Uterus (tissue), 2 donors: ENCODE measurements around the gene GSC2.
A peak's percentile ranks its signal among the peaks of the same experiment; 100 is the strongest.

ENCODE experiments used
- POLR2A ChIP-seq, 2 donors: fragments of 450-650 bp; IDR thresholded peaks; one replicate each; pipeline ENCODE4 v1.6.1; 2016; ENCODE audit warnings: antibody characterized with exemption in 2 of 2, mild to moderate bottlenecking in 1 of 2, moderate library complexity in 1 of 2
- TF ChIP-seq, protein P1 (sequence below), 4 experiments: fragments of 200-600 bp in 2 of 4; fragments of 450-650 bp in 2 of 4; sonication (generic) in 2 of 4; IDR thresholded peaks; one replicate each; pipeline ENCODE4 v1.5.1; 2016 to 2019; ENCODE audit warnings: antibody characterized with exemption in 4 of 4, mild to moderate bottlenecking in 2 of 4, moderate library complexity in 1 of 4

DNA sequence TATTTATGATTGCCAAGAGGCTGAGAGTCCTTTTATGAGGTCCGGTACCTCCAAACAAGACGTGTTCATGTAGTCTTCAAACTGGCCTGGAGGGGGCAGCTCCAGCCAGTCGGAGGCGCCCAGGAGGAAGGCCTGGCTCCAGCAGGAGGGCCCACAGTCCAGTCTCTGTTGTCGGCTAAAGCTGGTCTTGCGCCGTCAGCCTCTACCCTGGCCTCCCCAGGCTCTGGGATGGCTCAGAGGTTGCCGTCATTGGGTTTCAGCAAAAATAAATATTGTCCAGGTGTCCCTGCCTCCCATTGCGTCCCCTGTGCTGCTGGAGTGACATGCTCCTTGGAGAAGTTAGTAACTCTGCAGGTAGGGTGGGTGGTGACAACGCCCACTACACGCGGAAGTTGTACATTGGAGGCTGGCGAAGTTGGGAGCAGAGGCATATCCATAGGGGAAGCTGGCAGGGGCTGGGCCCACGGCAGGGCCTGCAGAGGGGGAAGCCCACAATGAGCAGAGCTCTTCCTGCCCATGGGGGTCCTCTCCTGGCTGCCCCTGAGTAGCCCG lies 29.5 kb upstream of the GSC2 start:
- TF ChIP-seq POLR2A (IDR thresholded peaks at IDR 0.05), result no peak
- TF ChIP-seq, protein P1, sequence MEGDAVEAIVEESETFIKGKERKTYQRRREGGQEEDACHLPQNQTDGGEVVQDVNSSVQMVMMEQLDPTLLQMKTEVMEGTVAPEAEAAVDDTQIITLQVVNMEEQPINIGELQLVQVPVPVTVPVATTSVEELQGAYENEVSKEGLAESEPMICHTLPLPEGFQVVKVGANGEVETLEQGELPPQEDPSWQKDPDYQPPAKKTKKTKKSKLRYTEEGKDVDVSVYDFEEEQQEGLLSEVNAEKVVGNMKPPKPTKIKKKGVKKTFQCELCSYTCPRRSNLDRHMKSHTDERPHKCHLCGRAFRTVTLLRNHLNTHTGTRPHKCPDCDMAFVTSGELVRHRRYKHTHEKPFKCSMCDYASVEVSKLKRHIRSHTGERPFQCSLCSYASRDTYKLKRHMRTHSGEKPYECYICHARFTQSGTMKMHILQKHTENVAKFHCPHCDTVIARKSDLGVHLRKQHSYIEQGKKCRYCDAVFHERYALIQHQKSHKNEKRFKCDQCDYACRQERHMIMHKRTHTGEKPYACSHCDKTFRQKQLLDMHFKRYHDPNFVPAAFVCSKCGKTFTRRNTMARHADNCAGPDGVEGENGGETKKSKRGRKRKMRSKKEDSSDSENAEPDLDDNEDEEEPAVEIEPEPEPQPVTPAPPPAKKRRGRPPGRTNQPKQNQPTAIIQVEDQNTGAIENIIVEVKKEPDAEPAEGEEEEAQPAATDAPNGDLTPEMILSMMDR (IDR thresholded peaks at IDR 0.05), result peak; percentile 59 to 77 (median 73)
